ENCODE data around the gene TRPC4.

- no peak for TF ChIP-seq CTCF (IDR thresholded peaks at IDR 0.05)
- TF ChIP-seq EZH2 (IDR thresholded peaks at IDR 0.05; ENCODE audit: borderline replicate concordance, insufficient read depth, low read depth, low read length, poor library complexity, severe bottlenecking): no peak
Measured at GRCh38 chr13:37766502-37766901, 103.1 kb downstream of the TRPC4 start.
